ENCODE data around the gene MCRIP2.
"Not testable (repeated sequence)": the region's sequence is repeated elsewhere in the genome, so short reads cannot be mapped to it uniquely, and the experiment has no call there.

Gene MCRIP2, protein sequence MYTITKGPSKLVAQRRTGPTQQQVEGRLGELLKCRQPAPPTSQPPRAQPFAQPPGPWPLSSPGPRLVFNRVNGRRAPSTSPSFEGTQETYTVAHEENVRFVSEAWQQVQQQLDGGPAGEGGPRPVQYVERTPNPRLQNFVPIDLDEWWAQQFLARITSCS

DNA sequence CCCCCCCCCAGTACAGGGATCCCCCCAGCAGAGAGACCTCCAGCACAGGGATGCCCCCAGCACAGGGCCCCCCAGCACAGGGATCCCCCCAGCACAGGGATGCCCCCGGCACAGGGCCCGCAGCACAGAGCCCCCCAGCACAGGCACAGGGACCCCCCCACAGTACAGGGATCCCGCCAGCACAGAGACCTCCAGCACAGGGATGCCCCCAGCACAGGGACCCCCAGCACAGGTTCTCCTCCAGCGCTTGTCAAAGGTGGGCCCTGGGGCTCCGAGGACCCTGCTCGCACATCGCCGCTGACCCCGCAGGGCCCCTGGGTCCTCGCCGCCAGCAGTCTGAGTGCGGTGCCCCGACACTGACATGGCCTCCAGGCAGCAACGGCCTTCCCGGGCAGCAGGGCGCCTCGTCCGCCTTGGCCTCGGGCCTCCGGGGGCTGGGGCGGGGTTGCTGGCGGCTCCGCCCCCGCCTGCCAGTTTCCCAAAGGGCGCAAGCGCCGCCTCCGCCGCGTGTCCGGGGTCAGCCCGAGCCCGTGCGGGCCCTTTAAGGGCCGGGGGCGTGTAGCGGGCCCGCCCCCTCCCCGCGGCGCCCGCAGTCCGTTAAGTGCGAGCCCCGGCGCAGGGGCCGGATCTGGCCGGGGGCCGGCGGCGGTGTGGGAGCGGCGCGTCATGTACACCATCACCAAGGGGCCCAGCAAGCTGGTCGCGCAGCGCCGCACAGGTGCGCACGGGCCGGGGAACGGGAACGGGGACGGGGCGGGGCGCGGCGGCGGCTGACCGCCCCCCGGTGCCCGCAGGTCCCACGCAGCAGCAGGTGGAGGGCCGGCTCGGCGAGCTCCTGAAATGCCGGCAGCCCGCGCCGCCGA, at the start of gene MCRIP2:
Gene MCRIP2 (plus strand): TSS at position 503 of the 863 bp plus-strand sequence. CDS start 164 bp downstream, at position 667.
- peak; percentile 58 for DNase-seq (ENCODE audit: low read depth)

DNA sequence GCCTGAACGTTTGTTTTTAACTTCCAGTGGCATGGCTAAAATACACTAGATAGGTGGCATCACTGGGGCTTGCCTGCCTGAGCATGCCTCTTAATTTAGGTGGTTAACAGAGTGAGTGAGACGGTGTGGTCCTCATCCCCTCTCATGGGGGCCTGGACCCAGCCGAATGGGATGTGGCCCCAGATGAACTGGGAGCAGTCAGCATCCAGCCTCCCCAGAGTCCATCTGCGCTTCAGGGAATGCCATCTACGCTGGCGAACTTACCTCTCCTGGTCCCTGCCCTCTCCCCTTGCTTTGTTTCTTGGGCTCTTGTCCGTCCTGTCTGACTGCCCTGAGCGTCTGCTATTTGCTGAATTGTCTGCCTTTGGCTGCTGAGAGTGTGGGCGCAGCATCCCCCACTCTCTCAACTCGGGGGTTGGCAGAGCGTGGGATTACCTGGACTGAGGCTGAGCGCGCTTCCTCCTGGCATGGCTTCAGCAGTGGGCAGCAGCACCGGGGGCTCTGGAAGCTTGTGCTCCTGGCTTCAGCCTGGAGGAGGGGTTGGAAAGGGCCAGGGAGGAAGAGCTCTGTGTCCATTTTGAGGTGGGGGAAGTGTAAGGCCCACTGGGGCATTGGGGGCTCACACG, 49.6 kb upstream of the MCRIP2 start:
- DNase-seq (ENCODE audit: low read depth) = no peak

DNA sequence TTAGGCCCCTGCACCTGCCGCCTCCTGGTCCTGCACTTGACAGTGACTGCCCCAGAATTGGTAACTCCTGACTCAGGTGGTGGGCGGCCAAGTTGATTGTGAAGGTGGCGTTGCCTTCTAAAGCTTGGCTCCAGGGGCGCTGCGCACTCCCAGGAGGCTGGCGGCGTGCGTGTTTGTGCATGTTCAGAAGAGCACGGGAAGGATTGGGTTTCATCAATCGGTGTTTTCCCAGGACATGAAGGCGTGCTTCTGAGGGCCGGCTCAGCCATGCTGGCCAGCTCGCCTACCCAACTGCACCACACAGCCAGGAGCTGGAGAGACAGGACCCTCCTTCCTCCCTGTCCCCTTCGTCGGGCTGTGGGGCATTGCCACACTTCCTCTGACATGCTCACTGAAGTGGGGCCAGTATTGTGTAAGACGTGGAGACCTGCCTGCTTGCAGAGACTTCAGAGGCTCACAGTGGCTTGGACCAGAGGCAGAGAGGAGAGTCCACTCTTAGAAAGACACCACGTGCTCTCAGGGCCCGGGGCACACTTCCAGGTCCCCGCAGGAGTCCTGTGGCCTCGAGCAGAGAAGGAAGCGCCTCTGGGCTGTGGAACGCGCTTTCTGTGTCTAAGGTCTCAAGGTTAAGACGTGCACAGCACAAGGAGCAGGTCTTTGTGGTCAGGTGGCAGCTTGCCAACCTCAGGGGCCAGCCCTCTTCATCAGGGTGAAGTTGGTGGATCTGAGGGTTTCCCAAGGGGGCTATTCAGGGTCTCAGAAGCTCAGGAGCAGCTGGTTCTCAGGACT, 48.9 kb upstream of the MCRIP2 start:
- DNase-seq (ENCODE audit: low read depth) = no peak

DNA sequence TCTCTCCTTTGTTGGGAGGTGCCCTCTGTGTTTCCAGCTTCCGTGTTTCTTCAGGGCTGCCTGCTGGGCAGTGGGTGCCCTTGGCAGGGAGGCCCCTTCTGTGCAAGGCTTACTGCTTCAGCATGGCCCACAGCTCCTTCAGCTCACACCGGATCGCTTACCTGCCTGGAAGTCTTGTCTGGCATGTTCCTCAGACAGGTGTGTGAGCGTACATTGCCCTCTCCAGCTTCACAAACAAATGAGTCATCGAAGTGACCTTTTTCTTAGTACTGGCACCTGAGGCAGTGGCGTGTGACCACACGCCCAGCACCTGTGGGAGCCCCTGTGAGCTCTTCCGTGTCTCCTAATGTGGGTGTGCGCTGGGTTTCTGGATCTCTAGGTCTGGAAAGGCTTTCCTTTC, 48.2 kb upstream of the MCRIP2 start:
- DNase-seq (ENCODE audit: low read depth) = no peak

DNA sequence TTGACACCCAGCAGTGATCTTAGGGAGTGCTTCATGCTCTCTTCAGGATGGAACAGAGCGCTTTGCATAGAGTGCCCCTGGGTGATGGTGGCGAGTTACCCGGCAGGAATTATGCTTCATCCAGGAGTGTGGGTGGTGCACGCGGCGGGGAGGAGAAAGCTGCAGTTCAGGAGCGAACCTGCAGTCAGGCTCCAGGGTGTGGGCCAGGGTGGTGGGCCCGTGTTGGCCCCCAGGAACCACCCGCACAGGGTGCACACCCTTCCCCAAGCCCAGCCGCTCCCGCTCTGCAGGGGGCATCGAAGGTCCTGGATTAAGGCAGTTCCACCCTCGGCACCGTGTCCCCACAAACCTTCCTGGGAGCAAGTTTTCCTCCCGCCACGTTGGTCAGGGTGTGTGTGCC, 47.8 kb upstream of the MCRIP2 start:
- no peak for DNase-seq (ENCODE audit: low read depth)

DNA sequence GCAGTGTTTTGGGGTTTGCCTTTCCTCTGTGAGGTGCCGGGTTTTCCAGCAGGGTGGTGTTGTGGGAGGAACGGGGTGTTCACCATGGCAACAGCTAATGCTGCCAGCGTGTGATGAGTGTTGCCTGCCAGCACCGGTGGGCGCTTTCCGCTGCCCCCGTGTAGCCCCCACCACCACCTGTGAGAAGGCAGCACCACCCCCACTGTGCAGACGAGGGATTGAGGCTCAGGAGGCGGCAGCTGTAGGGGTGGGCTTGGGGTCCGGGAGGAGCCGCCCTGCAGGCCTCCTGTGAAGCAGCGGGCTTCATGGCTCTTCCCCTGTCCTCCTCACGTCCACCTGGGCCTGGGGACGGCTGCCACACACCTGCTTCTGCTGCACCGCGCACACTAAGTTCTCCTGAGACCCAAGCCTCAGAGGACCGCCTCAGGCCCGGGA, 46.5 kb upstream of the MCRIP2 start:
- no peak for DNase-seq (ENCODE audit: low read depth)

DNA sequence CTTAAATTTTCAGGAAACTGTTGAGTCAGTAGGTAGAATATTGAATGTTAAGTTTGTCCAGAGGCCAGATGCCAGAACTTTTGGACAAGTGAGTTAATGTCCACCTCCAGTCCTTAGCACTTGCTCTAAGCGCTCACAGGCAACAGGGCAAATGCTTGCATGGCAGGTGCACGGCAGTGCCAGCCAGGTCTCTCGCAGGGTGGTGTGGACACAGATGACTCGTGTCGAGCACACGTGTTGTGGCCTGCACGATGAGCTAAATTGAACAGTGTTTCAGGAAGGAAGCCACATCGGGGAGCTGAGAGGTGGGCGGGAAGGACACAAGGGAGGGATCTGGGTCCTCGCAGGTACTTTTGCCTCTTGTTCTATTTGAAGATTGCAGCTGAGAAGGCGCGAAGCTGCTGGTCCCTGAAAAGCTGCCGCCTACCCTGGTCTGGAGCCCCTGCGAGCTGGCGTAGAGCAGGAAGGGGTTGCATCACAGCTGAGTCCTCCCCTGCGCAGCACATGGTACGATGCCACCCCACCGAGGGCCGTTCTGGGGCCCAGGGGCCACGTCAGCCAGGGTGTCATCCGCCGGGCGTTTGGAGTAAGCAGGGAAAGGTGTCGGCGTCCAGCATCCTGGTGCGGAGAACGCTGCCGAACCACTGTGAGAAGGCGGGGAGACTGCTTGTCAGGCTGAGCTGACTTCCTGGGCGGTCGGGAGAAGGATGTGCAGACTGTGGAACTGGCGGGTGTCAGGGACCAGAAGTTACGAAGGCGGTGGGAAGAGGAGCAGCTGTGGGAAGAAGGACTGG, 45.5 kb upstream of the MCRIP2 start:
- no peak for DNase-seq (ENCODE audit: low read depth)

DNA sequence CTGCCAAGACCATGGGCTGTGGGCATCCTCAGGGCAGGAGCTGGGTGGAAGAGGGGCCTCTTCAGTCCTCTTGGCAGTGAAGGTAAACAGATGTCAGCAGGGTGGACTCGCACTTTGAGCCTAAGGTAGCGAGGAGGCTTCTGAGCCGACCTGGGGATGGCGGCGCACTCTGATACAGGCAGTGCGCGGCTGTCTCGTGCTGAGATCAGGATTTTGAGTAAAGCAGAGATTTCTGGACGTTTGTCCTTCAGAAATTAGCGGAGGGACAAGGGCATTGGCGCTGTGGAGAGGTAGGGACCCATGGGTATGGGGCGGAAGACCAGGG, 44.9 kb upstream of the MCRIP2 start:
- no peak for DNase-seq (ENCODE audit: low read depth)

DNA sequence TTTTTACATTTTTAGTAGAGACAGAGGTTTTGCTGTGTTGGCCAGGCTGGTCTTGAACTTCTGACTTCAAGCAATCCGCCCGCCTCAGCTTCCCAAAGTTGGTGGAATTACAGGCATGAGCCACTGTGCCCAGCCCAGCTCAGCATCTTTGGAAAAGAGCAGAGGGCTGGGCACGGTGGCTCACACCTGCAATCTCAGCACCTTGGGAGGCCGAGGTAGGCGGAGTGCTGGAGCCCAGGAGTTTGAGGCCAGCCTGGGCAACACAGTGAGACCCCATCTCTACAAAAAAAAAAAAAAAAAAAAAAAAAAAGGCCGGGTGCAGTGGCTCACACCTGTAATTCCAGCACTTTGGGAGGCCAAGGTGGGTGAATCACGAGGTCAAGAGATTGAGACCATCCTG, 44.0 kb upstream of the MCRIP2 start:
- not testable (repeated sequence) for DNase-seq (ENCODE audit: low read depth)

DNA sequence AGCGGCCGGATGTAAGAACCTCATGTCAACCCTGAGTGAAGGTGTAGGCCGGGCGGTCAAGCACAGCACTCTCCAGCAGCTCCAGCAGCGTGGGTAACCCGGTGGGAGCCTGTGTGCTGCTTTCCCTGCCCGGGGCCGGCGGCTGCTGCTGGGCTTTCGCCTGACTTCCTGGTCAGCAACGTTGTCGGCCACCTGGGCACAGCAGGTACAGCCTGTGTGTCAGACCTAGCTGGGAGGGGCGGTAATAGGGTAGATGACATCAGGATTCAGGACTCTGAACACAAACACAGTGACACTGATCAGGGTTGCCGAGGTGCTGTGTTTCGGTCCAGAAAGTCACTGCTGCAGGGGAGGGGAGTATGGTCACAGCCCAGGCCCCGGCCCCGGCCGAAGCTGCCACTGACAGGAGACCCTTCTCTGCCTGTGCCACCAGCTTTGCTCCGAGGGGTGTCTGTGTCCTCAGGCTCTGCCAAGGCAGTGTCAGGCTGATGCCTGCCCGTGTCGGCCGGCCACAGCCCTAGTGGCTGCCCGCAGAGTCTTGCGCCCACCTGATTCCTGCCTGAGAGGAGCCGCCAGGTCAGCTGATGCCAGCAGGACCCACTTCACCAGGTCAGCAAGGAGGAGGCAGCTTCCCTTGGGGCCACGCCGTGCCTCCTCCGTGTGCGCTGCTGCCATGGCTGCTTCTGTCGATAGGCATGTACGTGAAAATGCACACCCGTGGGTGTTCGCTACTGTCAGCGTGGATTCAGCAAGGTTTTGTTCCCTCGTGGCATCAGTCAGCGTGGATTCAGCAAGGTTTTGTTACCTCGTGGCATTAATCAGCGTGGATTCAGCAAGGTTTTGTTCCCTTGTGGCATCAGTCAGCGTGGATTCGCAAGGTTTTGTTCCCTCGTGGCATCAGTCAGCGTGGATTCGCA, 42.5 kb upstream of the MCRIP2 start:
- no peak for DNase-seq (ENCODE audit: low read depth)

DNA sequence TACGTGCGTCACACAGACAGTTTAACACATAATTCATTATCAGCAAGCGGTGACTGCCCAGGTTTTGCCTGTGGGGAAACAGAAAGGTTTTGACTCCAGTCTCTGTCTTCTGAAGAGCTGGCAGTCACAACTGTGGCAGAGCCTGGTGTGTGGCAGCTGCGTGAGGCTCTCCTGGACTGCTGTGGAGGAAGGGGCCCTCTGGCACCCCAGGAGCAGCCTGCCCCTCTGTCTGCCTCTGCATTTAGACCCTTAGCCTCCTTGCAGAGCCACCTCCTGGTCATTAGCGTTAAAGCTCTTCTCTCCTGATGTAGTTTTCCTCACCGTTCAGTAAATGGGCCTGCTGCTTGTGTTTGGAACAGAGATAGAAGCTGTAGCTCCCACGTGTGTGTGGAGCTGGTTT, 40.8 kb upstream of the MCRIP2 start:
- no peak for DNase-seq (ENCODE audit: low read depth)

DNA sequence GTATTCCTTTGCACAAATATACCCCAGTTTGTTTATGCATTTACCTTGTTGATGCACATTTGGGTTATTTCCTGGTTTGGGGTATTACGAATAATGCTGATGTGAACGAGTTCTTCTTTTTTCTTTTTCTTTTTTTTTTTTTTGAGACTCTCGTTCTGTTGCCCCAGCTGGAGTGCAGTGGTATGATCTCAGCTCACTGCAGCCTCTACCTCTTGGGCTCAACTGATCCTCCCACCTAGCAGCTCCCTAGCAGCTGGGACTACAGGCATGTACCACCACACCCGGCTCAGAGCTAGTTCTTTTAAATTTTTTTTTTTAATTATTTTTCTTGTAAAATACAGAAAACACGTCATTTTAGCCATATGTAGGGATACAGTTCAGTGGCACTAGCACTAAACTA, 37.7 kb upstream of the MCRIP2 start:
- no peak for DNase-seq (ENCODE audit: low read depth)

DNA sequence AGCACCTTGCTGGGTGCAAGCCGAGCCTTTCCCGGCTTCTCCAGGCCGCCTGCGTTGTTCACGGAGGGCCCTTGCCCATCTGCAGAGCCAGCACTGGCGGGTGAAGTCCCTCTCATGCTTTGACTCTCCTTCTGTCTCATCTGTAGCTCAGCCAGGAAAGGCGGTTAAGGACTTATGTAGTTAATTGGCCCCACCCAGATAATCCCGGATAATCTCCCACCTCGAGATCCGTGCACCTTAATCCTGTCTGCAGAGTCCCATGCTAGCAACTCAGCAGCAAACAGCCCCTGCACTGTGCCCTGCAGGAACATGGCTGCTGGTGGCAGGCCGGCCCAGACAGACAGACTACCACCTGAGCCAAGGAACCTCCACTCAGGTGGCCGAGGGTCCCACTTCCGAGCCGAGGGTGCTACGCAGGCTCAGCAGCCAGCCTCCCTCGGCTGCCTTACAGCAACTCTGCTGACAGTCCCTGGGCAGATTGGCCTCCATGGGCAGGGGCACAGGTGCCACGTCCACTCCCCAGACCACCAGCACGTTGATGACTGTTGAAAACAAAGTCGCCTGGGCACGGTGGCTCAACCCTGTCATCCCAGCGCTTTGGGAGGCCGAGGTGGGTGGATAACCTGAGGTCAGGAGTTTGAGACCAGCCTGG, 34.8 kb upstream of the MCRIP2 start:
- DNase-seq (ENCODE audit: low read depth) = no peak

DNA sequence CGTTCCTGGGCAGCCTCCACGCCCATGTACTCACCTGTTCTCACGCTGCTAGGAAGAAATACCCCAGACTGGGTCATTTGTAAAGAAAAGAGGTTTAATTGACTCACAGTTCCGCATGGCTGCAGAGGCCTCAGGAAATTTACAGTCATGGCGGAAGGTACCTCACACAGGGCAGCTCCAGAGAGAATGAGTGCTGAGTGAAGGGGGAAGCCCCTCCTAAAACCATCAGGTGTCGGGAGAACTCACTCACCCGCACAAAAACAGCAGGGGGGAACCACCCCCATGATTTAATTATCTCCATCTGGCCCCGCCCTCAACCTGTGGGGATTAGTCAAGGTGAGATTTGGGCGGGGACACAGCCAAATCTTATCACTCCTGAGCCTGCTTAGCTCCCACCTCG, 33.6 kb upstream of the MCRIP2 start:
- DNase-seq (ENCODE audit: low read depth) = no peak

DNA sequence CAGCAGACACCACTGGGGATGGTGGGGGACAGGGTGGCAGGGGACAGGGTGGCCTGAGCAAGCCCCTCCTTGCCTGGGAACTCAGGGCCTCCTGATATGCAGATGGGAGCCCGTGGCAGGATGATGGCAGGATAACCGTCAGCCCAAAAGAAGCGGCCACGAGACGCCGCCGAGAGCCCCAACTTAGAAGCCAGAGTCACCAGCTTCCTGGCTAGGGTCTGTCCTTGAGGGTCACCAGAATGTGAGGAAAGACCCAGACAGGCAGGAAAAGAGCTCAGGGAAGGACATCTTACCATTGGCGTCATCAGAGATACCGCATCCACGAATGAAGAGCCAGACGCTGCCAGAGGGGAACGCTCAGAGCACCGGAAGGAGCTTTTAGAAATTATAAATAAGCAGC, 32.3 kb upstream of the MCRIP2 start:
- DNase-seq (ENCODE audit: low read depth) = no peak

DNA sequence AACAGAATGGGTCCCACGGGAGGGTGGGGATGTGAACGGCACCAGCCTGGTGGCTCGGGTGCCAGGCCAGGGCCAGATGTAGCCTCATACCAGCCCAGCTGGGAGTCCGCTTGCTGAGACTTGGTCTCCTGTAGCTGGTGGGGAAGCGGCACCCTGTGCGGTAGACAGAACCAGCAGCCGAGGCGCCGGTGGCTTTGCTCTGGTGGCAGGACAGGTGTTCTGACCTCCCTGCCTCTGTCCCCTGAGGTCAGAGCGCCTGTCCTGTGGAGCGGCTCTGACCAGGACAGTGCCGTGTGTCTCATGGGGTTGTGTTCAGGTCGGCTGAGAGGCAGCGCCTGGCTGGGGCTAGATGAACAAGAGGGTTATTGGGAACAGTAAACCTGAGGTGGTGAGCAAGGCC, 31.6 kb upstream of the MCRIP2 start:
- DNase-seq (ENCODE audit: low read depth) = no peak

DNA sequence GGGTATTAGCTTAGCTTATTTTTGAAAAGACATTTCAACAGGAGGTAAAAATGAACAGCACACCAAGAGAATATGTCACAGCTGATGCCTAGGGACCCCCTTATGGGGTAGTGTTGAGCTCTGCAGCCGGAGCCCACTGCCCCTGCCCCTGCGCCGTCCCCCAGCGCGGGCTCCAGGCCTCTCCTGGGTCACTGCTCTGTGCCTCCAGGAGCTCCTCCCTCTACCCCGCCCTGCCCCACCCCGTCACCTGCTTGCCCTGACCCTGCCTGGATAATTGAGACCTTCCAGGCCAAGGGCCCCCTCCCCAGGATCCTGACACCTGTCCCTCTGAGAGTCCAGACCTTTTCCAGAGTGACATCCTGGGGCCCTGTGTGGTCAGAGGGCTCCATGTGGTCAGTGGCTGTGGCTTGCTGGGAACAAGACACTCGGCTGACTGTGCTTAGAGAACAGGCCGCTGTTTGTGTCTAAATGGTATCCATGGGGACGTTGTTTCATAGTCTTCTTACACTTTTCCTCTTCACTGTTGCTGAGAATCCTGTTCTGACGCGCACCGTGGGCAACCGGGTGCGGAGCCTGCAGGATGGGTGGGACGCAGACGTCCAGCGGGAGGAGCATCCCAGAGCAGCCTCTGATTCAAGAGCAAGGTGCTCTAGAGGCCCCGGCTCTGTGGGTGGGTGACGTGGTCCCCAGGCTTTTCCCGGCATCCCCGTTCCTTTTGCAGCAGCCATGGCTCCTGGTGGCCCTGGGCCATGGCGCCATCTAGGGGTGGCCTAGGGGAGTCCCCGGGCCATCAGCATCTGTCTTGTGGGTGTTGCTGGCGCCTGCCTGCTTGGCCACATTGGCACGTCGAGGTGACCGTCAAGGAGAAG, 30.9 kb upstream of the MCRIP2 start:
- peak; percentile 23 for DNase-seq (ENCODE audit: low read depth)

DNA sequence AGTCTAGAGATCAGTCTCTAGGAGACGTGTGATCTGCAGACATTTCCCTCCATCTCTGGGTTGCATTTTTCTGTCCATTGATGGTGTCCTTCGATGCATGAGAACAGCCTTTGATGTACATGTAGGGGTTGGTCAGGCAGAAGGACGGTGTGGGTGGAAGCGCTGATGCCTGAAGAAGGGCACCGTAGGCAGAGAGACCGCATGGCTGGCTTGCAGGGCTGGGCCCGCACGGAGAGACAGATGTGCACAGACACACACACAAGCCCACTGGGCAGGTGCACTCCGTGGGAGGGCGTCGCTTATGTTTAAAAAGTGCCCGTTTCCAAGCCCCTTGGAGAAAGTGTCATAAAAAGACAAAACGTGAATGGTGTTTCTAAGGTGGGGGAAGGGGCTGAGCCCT, 26.5 kb upstream of the MCRIP2 start:
- DNase-seq (ENCODE audit: low read depth) = no peak
